Cerebellar cortex (tissue), 1 donor: ENCODE measurements around the gene ANKRD42.

ENCODE experiments used
- DNase-seq: peaks from one replicate; pipeline ENCODE4 v3.0.0-alpha.2; 2015; ENCODE audit warnings: low spot score

ANKRD42 gene

GRCh38 chr11:83193315-83194280 is at the start of gene ANKRD42:
TSS of gene ANKRD42 (plus strand) at chr11:83193712. CDS start at chr11:83194671, 959 bp downstream.
- DNase-seq, result peak; percentile 98

- no peak for DNase-seq
Measured at GRCh38 chr11:83147895-83148294, 45.6 kb upstream of the ANKRD42 start.

- DNase-seq, result no peak
Measured at GRCh38 chr11:83150450-83150849, 43.1 kb upstream of the ANKRD42 start.

- DNase-seq, result no peak
Measured at GRCh38 chr11:83151274-83151977, 42.1 kb upstream of the ANKRD42 start.

GRCh38 chr11:83152264-83152663 is 41.2 kb upstream of the ANKRD42 start:
- DNase-seq, result no peak

GRCh38 chr11:83153764-83154163 is 39.7 kb upstream of the ANKRD42 start:
- no peak for DNase-seq

GRCh38 chr11:83156144-83156995 is 37.1 kb upstream of the ANKRD42 start:
- peak; percentile 100 for DNase-seq

- DNase-seq, result no peak
Measured at GRCh38 chr11:83156996-83157593, 36.4 kb upstream of the ANKRD42 start, which contains the start of gene PCF11. TSS of gene PCF11 (plus strand) at chr11:83157131. CDS start at chr11:83157440, 309 bp downstream.

GRCh38 chr11:83157594-83158356 is 35.7 kb upstream of the ANKRD42 start:
- DNase-seq, result peak; percentile 57

GRCh38 chr11:83158357-83158786 is 35.1 kb upstream of the ANKRD42 start:
- no peak for DNase-seq

GRCh38 chr11:83158965-83159901 is 34.3 kb upstream of the ANKRD42 start:
- DNase-seq, result no peak

- DNase-seq, result no peak
Measured at GRCh38 chr11:83159902-83160865, 33.3 kb upstream of the ANKRD42 start.

GRCh38 chr11:83161610-83162199 is 31.8 kb upstream of the ANKRD42 start:
- DNase-seq, result no peak

GRCh38 chr11:83162377-83162776 is 31.1 kb upstream of the ANKRD42 start:
- no peak for DNase-seq

GRCh38 chr11:83166193-83166866 is 27.2 kb upstream of the ANKRD42 start:
- no peak for DNase-seq

GRCh38 chr11:83168756-83169155 is 24.8 kb upstream of the ANKRD42 start:
- DNase-seq, result no peak

- no peak for DNase-seq
Measured at GRCh38 chr11:83170865-83171264, 22.6 kb upstream of the ANKRD42 start.
